ENCODE measurements around the gene NACC2. TPM values are rescaled to one million over a fixed set of nuclear protein-coding genes. Genes with fewer than 3 reads are reported as not detected.
A peak's percentile ranks its signal among the peaks of the same experiment; 100 is the strongest.

NACC2 gene
- total and polyA plus RNA-seq, 8 donors, result 3.6 to 29.5 (median 5.5) TPM

DNA sequence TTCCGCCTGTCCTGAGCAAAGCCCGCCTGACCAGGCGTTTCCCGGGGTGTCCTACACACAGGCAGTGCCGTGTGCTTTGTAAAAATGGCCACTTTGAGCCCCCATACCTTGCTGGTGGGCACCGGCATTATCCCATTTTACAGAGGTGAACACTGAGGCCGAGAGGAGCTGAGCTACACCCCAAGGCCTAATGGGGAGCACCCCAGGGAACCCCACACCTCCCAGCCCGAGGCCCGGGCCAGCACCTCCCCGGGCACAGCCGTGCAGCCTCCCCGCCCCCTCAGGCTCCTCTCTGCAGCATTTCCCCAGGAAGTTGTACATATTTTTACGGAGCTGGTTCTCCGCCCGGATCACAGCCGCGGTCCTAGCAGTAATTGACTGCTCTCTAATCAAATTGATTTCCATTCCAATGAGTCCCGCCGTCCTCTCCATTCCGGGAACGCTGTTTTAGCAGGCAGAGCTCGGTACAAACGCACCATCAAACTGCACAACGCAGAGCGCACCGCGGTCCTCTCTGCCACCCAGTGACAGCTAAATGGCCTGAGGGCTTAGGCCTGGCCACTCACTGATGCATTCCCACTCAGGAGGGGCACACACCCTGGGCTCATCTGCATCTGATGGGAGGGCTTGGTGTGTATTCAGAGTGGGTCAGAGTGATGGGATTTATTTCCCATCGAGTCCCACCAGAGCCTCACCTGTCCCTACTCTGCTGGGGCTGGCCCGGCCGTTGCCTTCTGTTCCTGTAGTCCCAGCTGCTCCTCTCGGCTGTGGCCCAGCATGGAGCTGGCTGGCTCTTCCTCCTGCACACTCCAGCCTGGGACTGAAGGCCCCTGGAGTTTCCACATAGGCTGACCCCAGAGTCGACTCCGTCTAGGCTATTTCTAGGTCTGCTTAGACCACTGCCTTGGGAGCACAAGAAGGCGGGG, 97.7 kb downstream of the NACC2 start:
- Histone ChIP-seq H3K9me3 (no peaks in the 10 kb centered on the region), H3K27me3 (no peaks in the 10 kb centered on the region), H3K27ac (no peak overlapping the region), H3K4me1 (peaks cover 15 to 30% of the 10 kb centered on the region in 2 donors), H3K4me3 (no peak overlapping the region), H3K36me3 (no peaks in the 10 kb centered on the region)
- intact Hi-C loops (cut with DNase I), result no loop called here
- DNase-seq (no peak), ATAC-seq (no peak)
- TF ChIP-seq, protein P1, sequence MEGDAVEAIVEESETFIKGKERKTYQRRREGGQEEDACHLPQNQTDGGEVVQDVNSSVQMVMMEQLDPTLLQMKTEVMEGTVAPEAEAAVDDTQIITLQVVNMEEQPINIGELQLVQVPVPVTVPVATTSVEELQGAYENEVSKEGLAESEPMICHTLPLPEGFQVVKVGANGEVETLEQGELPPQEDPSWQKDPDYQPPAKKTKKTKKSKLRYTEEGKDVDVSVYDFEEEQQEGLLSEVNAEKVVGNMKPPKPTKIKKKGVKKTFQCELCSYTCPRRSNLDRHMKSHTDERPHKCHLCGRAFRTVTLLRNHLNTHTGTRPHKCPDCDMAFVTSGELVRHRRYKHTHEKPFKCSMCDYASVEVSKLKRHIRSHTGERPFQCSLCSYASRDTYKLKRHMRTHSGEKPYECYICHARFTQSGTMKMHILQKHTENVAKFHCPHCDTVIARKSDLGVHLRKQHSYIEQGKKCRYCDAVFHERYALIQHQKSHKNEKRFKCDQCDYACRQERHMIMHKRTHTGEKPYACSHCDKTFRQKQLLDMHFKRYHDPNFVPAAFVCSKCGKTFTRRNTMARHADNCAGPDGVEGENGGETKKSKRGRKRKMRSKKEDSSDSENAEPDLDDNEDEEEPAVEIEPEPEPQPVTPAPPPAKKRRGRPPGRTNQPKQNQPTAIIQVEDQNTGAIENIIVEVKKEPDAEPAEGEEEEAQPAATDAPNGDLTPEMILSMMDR (IDR thresholded peaks at IDR 0.05), result no peak

DNA sequence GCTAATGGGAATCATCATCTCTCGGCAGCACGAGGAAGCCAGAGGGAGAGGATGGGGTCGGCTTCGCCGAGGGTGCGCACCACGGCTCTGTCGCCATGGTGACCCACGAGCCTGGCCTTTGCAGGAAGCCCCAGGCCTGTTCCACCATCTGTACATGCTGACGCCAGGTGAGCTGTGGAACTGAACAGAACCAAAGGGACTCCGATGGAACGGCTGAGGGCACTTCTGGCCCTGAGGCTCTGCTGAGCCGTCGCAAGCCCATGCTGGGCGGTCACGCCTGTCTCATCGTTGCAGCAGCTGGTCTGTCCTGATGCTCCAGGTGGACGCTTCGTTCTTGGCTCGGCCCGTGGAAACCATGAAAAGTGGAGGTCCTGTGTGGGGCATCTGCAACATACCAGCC, 99.3 kb downstream of the NACC2 start:
- Histone ChIP-seq H3K27ac (no peak overlapping the region), H3K4me1 (peaks cover 20 to 46% of the 10 kb centered on the region in 2 donors), H3K9me3 (no peaks in the 10 kb centered on the region), H3K27me3 (no peaks in the 10 kb centered on the region), H3K36me3 (no peaks in the 10 kb centered on the region), H3K4me3 (no peak overlapping the region)
- DNase-seq, result no peak
- no peak for ATAC-seq
- TF ChIP-seq, protein P1 (IDR thresholded peaks at IDR 0.05), result no peak
- intact Hi-C loops (cut with DNase I), result no loop called here

DNA sequence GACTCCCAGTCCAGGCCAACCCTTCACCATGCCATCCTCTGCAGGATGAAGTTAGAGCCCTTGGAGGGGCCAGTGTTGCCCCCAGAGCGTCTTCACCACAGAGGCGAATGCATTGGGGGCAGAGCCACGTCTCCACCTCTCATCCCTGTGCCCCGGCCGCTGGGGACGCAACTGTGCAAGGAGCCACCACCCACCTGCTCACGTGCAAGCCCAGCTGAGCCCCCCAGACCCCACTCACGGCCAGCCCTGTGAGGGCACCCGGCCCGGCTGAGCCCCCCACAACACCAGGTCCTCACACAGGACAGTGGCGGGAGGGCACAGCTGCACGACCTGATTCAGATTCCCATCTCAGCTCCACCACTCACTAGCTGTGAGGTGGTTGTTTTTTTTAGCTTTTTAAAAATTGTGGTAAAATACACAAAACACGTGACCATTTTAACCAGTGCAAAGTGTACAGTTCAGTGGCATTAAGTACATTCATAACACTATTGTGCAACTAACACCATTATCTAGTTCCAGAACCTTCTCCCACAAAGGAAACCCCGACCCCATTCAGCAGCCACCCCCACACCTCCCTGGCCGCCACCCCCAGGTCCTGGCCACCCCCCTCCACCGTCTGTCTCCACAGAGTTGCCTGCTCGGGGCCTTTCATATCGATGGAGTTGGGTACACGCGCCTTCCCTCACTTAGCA, 100.4 kb downstream of the NACC2 start:
- intact Hi-C loops (cut with DNase I), result no loop called here
- DNase-seq (no peak), ATAC-seq (no peak)
- Histone ChIP-seq H3K36me3 (no peaks in the 10 kb centered on the region), H3K27me3 (peaks cover 0 to 9% of the 10 kb centered on the region in 2 donors), H3K9me3 (no peaks in the 10 kb centered on the region), H3K4me3 (no peak overlapping the region), H3K4me1 (peaks cover 28 to 56% of the 10 kb centered on the region in 2 donors), H3K27ac (peak overlapping the region; percentile 48 to 90)
- TF ChIP-seq, protein P1 (IDR thresholded peaks at IDR 0.05), result no peak

DNA sequence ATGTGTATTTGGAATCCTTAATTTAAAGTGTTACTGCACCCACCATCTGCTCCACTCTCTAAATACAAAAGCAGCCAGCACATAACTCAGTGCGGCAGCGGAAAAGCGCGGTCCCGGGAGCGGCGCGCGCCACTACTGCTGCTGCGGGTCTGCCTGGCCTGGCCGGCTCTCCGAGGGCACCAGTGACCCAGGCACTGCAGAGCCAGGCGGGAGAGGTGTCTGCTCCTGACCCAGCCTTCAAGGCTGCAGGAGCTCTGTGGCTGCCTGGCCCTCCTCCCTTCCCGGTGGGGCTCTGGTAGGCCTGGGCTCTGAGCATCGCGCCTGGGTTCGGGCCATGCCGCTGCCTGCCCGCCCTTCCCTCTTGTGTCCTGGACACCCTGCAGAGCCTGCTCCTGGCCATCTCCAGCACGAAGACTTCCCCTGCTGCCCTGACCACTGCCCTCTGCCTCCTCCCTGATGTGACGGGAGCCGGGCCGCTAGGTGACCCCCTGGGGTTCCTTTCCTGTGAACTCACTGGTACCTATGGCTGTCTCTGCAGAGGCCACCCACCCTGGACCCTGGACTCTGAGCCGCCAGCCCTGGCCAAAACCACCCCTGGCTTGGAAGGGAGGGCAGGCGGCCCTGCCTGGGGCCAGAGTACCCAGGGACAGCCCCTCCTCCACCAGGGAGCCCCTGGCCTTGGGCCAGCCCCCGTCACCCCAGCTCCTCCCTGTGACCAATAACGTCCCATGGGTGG, 101.2 kb downstream of the NACC2 start:
- Histone ChIP-seq H3K27me3 (peaks cover 0 to 16% of the 10 kb centered on the region in 2 donors), H3K4me1 (peaks cover 28 to 61% of the 10 kb centered on the region in 2 donors), H3K4me3 (no peak overlapping the region), H3K36me3 (no peaks in the 10 kb centered on the region), H3K27ac (peak overlapping the region; percentile 90), H3K9me3 (no peaks in the 10 kb centered on the region)
- no peak for ATAC-seq
- no peak for DNase-seq
- TF ChIP-seq, protein P1 (IDR thresholded peaks at IDR 0.05), result no peak
- intact Hi-C loops (cut with DNase I), result no loop called here

All from left lung (tissue), 10 donors.